OCI-LY7 (cell line): ENCODE results near the gene GZMM.

Source experiments
- CTCF ChIP-seq: fragments of 200-600 bp; sonication (generic); conservative IDR thresholded peaks from 2 replicates; pipeline ENCODE4 v1.5.1; 2014; ENCODE audit warnings: mild to moderate bottlenecking, antibody characterized with exemption, low read length, moderate library complexity, mixed read lengths
- EZH2phosphoT487 ChIP-seq: fragments of 200-600 bp; sonication (generic); IDR thresholded peaks from 2 replicates; pipeline ENCODE4 v1.6.1; 2018; ENCODE audit warnings: low read depth, borderline replicate concordance, mild to moderate bottlenecking, mixed run types, antibody characterized with exemption, low read length, moderate library complexity, mixed read lengths

- no peak for TF ChIP-seq CTCF
- TF ChIP-seq EZH2phosphoT487, result no peak
These were observed 50.5 kb downstream of the GZMM start for GRCh38 chr19:594265-594870.
